HG03108 (cell line): ENCODE measurements around the gene FBXL22.
"Not testable (repeated sequence)": the region's sequence is repeated elsewhere in the genome, so short reads cannot be mapped to it uniquely, and the experiment has no call there.

Source experiments
- ATAC-seq: cut with Tn5 transposase; IDR thresholded peaks from one replicate; pipeline ENCODE4 v1.9.1; 2021; ENCODE audit warnings: moderate library complexity; ENCODE audit not compliant: unreplicated experiment

The FBXL22 gene

DNA sequence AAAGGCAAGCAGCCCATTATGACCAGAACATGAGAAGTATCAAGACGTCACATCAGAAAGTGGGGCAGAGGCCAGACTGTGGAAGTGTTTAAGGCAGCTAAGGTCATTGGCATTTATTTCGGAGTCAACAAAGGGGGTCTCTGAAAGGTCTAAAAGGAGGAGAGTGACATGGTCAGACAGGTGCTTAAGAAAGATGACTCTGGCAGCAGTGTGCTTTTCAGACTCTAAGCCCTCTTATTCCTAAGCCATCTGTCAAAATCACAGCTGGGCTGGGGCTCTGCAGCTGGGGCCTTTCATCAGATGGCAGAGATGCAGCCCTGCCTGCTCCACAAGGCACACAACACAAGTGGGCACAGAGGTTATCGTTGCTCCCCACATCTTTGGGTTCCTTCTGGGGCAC, 14.0 kb downstream of the FBXL22 start:
- ATAC-seq: no peak

DNA sequence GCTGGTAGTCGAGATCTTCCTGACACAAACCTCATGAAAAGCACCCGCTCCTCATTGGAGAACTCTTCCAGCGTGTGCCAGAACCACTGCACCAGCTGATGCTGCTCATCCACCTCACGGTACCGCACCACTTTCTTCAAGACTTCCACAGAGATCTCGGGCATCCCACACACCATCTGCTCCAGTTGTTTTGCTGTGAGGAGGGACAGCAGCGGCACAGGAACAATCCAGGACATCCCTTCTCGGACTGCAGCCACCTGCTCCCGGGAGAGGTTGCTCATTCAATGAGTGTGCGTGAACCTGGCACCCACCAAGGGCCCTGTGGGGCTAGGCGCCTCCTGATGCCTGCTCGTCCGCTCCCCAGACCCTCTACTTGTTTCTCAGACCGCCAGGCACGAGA, 15.1 kb downstream of the FBXL22 start:
- ATAC-seq: no peak

DNA sequence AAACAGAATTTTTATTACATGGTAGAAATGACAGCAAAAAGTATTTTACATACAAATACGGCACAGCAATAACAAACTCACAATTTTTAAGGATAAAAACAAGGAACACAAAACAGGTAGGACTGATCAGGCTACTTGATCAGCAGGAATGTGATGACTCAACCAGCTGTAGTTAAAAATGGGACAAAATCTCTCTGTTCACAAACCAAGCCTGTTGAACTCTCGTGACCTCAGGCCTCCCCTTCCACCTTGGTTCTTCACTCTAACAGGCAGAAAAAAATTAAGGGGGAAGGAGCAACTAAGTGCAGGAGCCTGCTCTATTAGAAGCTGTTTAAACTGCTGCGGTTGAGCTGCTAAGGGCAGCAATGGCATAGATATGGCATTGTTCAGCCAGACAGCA, 18.7 kb downstream of the FBXL22 start:
- ATAC-seq: no peak

DNA sequence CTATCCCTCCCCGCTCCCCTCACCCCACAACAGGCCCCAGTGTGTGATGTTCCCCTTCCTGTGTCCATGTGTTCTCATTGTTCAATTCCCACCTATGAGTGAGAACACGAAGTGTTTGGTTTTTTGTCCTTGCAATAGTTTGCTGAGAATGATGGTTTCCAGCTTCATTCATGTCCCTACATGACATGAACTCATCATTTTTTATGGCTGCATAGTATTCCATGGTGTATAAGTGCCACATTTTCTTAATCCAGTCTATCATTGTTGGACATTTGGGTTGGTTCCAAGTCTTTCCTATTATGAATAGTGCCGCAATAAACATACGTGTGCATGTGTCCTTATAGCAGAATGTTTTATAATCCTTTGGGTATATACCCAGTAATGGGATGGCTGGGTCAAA, 20.0 kb downstream of the FBXL22 start:
- ATAC-seq: not testable (repeated sequence)

DNA sequence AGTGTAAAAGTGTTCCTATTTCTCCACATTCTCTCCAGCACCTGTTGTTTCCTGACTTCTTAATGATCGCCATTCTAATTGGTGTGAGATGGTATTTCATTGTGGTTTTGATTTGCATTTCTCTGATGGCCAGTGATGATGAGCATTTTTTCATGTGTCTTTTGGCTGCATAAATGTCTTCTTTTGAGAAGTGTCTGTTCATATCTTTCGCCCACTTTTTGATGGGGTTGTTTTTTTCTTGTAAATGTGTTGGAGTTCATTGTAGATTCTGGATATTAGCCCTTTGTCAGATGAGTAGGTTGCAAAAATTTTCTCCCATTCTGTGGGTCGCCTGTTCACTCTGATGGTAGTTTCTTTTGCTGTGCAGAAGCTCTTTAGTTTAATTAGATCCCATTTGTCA, 20.4 kb downstream of the FBXL22 start:
- ATAC-seq: not testable (repeated sequence)

DNA sequence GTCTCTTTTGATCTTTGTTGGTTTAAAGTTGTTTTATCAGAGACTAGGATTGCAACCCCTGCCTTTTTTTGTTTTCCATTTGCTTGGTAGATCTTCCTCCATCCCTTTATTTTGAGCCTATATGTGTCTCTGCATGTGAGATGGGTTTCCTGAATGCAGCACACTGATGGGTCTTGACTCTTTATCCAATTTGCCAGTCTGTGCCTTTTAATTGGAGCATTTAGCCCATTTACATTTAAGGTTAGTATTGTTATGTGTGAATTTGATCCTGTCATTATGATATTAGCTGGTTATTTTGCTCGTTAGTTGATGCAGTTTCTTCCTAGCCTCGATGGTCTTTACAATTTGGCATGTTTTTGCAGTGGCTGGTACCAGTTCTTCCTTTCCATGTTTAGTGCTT, 23.6 kb downstream of the FBXL22 start:
- ATAC-seq: not testable (repeated sequence)

DNA sequence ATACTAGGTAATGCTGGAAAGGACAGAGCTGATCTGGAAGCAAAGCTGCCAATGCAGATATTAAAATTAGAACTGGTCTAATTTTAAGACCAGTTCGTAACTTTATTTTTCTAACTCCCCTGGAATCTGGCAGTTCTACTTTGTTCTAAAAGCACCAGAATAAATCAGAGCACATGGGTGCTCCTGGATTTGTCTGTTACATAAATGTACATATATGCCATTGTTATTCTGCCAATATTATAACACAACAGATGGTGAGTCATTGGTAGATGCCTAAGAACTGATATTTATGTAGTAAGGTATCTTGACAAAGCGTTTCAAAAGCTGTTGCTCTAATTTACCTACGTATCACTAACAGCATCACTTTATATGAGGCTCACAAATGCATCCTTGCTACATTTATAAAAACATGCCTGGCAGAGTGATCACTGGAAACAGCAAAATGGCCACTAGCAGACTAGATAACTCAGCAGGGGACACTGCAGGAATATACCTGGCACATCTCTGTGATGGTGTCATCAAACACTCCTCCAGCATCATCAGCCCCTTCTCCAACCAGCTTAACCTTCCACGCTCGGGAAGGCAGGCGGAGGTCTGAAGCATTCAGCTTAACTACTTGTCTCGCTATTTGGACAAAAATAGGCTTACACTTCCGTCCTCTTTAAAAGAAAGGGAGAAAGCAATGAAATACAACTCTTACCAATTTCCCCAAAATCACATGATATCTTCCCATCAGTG, 26.2 kb downstream of the FBXL22 start:
- no peak for ATAC-seq

DNA sequence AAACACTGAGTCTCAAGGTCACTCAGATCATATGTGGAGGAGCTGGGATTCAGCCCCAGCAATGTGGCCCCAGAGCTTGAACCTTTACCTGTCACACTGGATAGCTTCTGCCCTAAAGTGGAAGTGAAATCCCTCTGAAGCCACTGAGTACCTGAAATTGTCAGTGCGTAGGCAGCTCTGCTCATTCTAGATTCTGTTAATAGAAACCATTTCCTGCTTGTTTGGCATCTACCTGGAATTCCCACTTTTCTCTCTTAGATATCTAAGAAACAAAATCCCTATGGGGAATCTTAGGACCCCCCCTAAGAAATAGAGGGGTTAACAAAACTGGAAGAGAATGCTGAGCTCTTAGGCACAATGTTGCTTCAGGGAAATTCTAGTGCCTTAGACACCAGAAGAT, 29.8 kb downstream of the FBXL22 start:
- no peak for ATAC-seq

DNA sequence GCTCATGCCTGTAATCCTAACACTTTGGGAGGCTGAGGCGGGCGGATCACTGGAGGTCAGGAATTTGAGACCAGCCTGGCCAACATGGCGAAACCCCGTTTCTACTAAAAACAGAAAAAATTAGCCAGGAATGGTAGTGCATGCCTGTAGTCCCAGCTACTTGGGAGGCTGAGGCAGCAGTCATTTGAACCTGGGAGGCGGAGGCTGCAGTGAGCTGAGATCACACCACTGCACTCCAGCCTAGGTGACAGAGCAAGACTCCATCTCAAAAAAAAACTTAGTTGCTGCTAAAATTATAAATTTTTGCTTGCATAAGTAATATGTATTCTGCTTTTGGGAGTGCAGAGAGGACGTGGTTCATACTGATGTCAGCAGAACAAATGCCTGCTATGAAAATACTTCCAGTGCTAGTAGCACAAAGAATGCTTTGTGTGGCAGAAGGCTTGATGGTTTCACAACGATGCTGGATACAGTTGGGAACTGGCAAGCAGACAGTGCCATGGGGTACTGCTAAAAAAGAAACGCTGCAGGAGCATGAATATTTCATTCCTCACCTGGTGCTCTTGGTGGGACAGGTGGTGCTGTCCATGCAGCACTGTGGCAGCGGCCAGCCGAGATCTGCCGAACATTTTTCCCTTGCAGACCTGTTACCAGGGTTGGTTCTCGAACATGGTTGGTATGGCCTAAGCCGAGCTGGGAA, 31.1 kb downstream of the FBXL22 start:
- no peak for ATAC-seq

DNA sequence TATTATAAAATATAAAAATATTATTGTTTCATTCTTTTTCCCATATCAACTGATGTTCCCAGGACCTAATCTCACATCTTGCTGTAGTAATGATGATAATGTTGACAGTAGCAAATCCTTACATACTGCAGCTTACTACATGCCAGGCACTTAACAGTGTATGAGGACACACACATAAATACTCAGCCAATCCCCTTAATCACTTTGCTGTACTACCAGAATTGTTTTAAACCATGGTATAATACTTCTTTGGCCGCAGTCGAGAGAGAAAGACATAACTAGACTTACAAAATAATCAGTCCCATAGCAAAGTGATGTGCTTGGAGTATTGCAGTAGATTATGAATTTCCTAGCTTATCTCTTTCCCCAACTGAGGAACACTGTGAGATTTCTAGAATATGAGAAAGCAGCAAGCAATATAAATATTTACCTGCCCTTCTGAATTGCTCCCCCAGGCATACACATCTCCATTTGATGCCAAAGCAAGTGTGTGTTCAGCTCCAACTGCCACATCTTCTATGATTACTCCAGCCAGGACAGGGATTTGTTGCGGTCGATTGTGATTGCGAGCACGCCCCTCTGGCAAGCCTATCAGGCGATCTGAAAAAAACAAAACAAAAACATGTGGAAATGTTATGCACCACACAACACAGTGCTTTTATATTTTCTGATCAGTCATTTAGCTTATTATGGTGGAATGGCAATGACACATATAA, 33.0 kb downstream of the FBXL22 start:
- ATAC-seq: no peak

DNA sequence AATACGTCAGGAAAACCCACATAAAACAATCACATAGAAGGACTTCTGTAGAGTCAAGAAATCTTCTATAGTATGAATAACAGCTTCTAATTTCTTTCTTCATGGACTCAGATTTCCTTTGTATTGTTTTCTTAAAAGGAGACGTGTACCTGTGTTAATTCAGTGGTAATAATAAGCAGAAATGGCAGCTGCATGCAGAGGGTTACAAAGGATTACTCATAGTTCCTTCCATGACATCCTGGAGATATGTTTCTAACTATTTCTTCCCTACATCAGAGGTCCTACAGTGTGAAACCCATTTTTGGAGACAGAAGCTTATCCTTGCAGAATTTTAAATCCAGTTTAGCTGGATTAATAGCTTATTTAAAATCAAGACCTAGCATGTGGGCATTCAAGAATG, 36.1 kb downstream of the FBXL22 start:
- no peak for ATAC-seq

DNA sequence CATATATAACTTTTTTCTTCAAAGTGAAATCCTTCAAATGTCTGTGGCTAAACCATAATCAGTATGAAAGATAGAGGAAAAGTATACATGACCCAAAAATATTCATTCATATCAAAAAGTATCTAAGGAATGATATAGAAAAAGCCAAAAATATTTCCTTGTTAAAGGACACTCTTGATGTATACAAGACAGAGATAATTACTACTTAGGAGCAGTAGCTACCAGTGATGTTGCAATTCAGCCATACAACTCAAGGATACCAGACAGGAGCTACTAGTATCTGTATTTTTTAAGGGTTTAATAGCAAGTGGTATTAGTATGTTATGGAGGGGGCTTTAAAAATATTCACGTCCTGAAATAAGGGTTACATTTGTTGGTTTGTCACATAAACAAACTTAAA, 37.0 kb downstream of the FBXL22 start:
- no peak for ATAC-seq

DNA sequence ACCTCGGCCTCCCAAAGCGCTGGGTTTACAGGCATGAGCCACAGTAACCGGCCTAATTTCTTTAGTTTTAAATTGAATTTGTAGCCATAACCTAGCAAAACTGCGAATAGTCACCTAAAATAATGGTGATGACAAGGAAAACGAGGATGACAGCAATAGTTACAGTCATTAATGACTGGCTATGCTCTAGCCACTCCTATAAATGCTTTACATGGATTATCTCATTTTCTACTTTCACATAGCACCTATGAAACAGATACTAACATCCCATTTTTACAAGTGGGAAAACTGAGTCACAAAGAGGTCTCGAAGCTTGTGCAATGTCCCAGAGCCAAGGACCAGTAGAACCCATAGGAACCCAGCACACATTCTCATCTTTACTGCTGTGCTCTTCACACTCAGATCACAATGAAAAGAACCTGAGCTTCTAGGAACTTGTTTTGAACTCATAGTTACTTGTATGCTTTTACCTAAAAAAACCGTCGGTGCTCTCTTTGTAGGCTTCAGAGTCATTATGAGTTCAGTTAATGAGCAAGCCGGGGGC, 39.4 kb downstream of the FBXL22 start:
- no peak for ATAC-seq

DNA sequence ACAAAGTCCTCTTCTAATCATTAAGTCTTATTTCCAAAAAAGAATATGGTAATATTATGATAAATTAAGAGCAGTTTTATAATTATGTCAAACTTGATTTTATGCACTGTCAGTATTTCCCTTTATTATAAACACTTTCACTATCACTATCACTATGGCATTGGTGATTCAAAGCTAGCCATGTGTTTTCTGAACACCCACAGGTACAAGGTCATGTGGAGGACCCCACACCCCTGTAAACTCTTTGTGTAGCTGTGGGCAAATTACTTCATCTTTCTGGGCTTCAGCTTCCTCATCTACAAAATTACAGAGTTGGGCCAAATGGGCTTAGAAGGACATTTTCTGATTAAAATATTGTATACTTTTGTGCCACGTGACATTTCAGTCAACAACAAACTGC, 41.7 kb downstream of the FBXL22 start:
- ATAC-seq: no peak

DNA sequence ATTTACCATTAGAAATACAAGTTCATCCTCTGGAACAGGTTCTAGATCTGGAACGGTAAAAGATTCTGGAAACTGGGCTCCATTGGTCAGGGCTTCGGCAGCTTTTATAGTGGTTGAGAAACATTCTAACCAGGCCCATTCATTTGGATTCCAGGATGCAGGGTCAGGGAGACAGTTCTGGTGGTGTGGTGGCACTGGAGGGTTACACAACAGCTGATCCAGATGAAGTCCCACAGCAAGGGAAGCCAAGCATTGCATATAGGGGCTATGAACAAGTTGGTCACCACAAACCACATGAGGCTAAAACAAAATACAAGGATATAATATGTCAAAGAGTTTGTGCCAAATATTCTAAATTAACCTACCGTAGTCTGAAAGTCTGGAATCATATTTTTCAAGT, 43.0 kb downstream of the FBXL22 start:
- ATAC-seq: no peak
